ENCODE data around the gene KDM6A.

The KDM6A gene

GRCh38 chrX:45024501-45024900 lies 151.5 kb downstream of the KDM6A start:
- Histone ChIP-seq H3K4me2 (ENCODE audit: low read length) (no peak overlapping the region), H4K20me1 (ENCODE audit: insufficient read depth, low read length) (no peaks in the 10 kb centered on the region), H3K27me3 (ENCODE audit: insufficient read depth, low read length) (no peaks in the 10 kb centered on the region), H3K9ac (ENCODE audit: low read length) (no peak overlapping the region), H3K27ac (ENCODE audit: low read depth, low read length, poor library complexity, severe bottlenecking) (no peak overlapping the region), H2AFZ (ENCODE audit: low read length) (no peak overlapping the region), H3F3A (ENCODE audit: insufficient read depth, low read length) (no peaks in the 10 kb centered on the region), H3K36me3 (ENCODE audit: insufficient read depth, low read length) (no peaks in the 10 kb centered on the region), H3K4me3 (ENCODE audit: low read depth, low read length, poor library complexity, severe bottlenecking) (no peak overlapping the region), H3K79me2 (ENCODE audit: insufficient read depth, low read length) (peaks cover 11% of the 10 kb centered on the region), H3K4me1 (ENCODE audit: insufficient read depth, low read length, severe bottlenecking) (no peaks in the 10 kb centered on the region), H3K9me2 (ENCODE audit: low read depth, low read length) (no peaks in the 10 kb centered on the region), H3K9me3 (ENCODE audit: low read length) (no peaks in the 10 kb centered on the region)
- no peak for TF ChIP-seq CTCF (IDR thresholded peaks at IDR 0.05; ENCODE audit: low read length)

- TF ChIP-seq CTCF (IDR thresholded peaks at IDR 0.05; ENCODE audit: low read length) = no peak
- TF ChIP-seq EZH2 (IDR thresholded peaks at IDR 0.05; ENCODE audit: borderline replicate concordance, low read length) = no peak
- H4K20me1 ChIP-seq (ENCODE audit: insufficient read depth, low read length) = no peaks in the 10 kb centered on the region
- no peak overlapping the region for H3K9ac ChIP-seq (ENCODE audit: low read length)
- no peak overlapping the region for H3K4me3 ChIP-seq (ENCODE audit: low read depth, low read length, poor library complexity, severe bottlenecking)
- H3F3A ChIP-seq (ENCODE audit: insufficient read depth, low read length) = no peaks in the 10 kb centered on the region
- no peak overlapping the region for H3K27ac ChIP-seq (ENCODE audit: low read depth, low read length, poor library complexity, severe bottlenecking)
- H3K9me3 ChIP-seq (ENCODE audit: low read length) = no peaks in the 10 kb centered on the region
- peaks cover 11% of the 10 kb centered on the region for H3K79me2 ChIP-seq (ENCODE audit: insufficient read depth, low read length)
- H3K27me3 ChIP-seq (ENCODE audit: insufficient read depth, low read length) = no peaks in the 10 kb centered on the region
- no peak overlapping the region for H2AFZ ChIP-seq (ENCODE audit: low read length)
- H3K9me2 ChIP-seq (ENCODE audit: low read depth, low read length) = no peaks in the 10 kb centered on the region
- H3K4me2 ChIP-seq (ENCODE audit: low read length) = no peak overlapping the region
- no peaks in the 10 kb centered on the region for H3K4me1 ChIP-seq (ENCODE audit: insufficient read depth, low read length, severe bottlenecking)
- no peaks in the 10 kb centered on the region for H3K36me3 ChIP-seq (ENCODE audit: insufficient read depth, low read length)
Observed at GRCh38 chrX:45026036-45026435, 153.0 kb downstream of the KDM6A start.

DNA sequence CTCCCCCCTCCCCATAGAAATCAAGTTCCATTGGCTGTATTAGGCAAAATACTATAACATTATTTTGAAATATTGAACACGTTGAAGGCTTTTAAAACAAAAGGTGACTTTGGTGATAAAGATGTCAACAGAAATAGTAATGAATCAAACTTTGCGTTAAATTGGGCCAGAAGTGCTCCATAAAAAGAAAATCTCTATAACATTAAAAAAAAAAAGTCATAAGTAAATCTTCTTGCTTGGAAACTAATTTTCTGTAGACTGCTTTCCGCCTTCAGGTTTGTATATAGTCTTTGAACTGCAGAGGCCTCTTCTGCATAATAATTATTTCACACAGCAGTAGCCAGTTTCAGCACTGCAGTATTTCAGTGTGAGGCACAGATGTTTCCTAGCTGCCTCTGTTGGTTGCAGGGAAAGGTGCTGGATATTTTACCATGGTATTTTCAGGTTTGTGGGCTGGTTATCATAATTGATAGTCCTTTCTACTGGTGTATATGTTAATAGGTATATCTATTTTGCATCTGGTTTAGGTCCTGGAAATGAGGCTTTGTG lies 158.9 kb downstream of the KDM6A start:
- TF ChIP-seq CTCF (IDR thresholded peaks at IDR 0.05; ENCODE audit: low read length) (no peak), EZH2 (IDR thresholded peaks at IDR 0.05; ENCODE audit: borderline replicate concordance, low read length) (no peak)
- H3K9me3 ChIP-seq (ENCODE audit: low read length) = no peaks in the 10 kb centered on the region
- no peak overlapping the region for H3K27ac ChIP-seq (ENCODE audit: low read depth, low read length, poor library complexity, severe bottlenecking)
- no peak overlapping the region for H3K9ac ChIP-seq (ENCODE audit: low read length)
- H3K27me3 ChIP-seq (ENCODE audit: insufficient read depth, low read length) = no peaks in the 10 kb centered on the region
- H3F3A ChIP-seq (ENCODE audit: insufficient read depth, low read length) = no peaks in the 10 kb centered on the region
- no peaks in the 10 kb centered on the region for H3K4me1 ChIP-seq (ENCODE audit: insufficient read depth, low read length, severe bottlenecking)
- no peaks in the 10 kb centered on the region for H3K9me2 ChIP-seq (ENCODE audit: low read depth, low read length)
- H3K4me3 ChIP-seq (ENCODE audit: low read depth, low read length, poor library complexity, severe bottlenecking) = no peak overlapping the region
- no peaks in the 10 kb centered on the region for H4K20me1 ChIP-seq (ENCODE audit: insufficient read depth, low read length)
- H3K4me2 ChIP-seq (ENCODE audit: low read length) = no peak overlapping the region
- H3K79me2 ChIP-seq (ENCODE audit: insufficient read depth, low read length) = peaks cover 23% of the 10 kb centered on the region; the same call in 1 of the 2 replicates
- H2AFZ ChIP-seq (ENCODE audit: low read length) = no peak overlapping the region
- no peaks in the 10 kb centered on the region; the same call in 1 of the 2 replicates for H3K36me3 ChIP-seq (ENCODE audit: insufficient read depth, low read length)
